GM19324 (cell line): ENCODE data around the gene TIAL1.
"Not testable (repeated sequence)": the region's sequence is repeated elsewhere in the genome, so short reads cannot be mapped to it uniquely, and the experiment has no call there.

Experiments used
- ATAC-seq: cut with Tn5 transposase; IDR thresholded peaks from one replicate; pipeline ENCODE4 v1.9.1; 2021; ENCODE audit warnings: mild to moderate bottlenecking, moderate library complexity; ENCODE audit not compliant: unreplicated experiment, low FRiP score

Gene TIAL1

DNA sequence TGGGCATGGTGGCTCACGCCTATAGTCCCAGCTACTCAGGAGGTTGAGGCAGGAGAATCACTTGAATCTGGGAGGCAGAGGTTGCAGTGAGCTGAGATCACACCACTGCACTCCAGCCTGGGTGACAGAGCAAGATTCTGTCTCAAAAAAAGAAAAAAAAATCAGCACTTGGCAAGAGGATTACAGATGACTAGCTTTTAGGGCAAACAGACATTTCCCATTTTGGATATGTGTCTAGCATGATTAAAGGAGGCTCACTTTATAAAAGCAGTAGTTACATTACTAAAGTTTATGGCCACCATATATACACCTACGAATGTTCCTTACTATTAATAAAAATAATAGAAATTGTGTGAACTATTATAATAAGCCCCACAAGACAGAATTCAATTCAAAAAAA is 40.7 kb downstream of the TIAL1 start:
- not testable (repeated sequence) for ATAC-seq

DNA sequence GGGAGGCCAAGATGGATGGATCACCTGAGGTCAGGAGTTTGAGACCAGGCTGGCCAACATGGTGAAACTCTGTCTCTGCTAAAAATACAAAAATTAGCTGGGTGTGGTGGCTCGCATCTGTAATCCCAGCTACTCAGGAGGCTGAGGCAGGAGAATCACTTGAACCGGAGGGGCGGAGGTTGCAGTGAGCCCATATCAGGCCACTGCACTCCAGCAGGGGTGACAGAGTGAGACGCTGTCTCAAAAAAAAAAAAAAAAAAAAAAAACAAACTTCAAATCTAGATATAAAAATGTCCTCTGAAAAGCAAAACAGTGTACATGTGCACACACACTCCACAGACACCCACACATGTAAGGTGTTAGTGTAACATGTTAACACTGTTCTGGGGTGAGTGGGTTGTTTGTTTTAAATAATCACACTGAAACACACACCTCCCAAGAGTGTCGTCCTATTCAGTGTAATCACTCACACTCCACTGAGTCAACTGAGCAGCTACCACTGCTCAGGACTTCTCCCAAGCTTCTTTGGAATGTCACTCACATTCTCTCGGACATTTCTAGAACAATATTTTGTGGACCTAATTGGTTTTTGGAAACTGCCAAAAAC is 41.5 kb downstream of the TIAL1 start:
- ATAC-seq, result no peak

DNA sequence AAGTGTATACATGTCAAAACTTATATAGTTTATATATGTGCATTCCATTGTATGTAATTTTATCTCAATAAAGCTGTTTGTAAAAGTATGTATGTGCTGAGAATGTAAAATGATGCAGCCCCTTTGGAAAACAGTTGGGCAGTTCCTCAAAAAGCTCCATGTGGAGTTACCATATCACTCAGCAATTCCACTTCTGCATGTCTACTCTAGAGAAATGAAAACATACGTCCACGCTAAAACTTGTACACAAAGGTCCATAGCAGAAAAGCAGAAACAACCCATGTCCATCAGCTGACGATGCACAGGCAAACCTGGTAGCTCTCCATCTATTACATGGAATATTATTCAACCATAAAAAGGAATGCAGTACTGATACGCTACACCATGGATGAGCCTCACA is 45.9 kb downstream of the TIAL1 start:
- ATAC-seq, result no peak

DNA sequence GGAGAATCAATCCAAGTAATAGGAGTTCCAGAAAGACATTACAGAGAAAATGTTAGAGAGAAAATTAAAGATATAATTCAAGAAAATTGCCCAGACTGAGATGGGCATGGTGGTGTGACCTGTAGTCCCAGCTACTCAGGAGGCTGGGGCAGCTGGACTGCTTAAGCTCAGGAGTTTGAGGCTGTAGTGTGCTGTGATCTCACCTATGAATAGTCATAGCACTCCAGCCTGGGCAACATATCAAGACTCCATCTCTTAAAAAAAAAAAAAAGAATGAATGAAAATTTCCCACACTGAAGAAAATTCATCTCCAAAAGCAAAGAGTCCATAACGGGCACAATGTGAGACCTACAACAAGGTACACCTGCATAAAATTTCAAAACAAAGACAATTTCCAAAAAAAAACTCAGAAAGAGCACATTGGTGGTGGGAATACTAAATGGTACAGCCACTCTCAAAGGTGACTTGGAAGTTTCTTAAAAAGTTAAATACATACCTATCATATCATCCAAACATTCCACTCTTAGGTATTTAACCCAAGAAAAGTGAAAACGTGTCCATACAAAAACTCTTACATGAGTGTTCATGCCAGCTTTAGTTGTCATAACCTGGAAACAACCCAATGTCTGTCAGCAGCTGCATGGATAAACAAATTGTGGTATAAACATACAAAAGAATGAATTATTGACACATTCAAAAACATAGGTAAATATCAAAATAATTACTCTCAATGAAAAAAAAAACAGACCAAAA is 47.3 kb downstream of the TIAL1 start:
- no peak for ATAC-seq

DNA sequence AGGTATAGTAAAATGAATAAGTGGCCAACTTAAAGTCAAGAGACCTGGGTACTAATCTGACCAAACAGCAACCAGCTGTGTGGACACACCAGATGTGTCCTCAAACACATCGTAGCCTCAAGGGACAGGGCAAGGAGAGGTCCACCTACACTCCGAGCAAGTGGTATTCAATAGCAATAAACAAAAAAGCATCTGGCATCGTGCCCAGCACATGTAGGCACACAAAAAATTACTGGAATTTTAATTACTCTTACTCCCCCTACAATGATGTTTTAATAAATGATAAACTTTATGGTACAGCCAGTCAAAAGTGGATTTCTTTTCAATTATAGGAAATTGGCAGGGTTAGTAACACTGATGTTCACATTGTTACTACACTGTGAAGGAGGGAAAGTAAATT is 50.8 kb downstream of the TIAL1 start:
- ATAC-seq, result no peak

DNA sequence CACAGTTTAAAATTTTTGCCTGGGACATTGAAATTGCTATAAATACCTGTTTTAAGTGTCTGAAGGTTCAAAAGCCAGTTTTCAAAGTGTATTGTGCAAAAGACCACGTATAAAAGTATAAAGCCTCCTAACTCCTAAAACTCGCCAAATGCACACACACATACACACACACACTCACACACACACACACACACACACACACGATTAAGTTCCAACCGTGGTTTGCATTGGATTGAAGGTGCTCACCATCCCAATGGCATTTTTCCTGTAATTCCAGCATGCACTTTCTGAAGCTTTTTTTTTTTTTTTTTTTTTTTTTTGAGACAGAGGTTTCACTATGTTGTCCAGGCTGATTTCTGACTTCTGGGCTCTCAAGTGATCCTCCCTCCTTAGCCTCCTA is 51.5 kb downstream of the TIAL1 start:
- no peak for ATAC-seq

DNA sequence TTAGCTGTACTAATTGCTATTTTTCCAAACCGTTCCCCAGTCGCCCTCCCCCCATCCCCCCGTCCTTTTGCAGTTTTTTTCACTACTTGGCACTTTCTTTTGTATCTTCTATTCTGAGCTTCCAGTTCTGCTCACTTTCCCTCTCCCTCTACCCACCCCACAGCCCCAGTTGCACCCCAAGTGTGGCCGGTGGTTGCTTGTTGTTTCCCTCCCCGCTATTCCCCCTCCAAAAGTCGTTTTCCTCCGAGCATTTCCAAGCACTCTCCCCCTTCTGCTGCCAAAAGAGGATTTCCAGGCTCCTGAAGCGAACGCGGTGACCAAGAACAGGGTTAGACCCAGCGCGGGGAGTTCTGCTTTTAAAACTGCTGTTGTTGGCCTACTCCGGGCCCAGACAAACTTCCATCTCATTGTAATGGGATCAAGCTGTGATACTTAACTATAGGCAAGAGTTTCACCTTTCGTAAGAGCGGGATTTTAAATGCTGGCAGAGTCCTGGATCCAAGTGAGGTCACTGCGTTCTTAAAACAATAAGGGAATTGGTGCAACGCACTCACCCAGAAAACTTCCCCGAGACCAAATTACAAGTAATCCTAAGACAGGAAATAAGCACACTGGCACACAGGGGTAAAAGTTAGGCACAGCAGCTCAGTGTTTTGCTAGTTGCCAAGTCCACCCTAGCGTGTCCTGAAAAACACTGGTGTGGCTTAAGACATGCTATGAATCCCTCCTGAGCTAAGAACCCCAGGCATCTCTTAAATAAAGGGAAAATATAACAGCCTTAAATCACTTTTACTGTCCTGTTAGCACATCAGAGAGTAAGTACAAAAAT is 52.7 kb downstream of the TIAL1 start:
- ATAC-seq, result no peak

DNA sequence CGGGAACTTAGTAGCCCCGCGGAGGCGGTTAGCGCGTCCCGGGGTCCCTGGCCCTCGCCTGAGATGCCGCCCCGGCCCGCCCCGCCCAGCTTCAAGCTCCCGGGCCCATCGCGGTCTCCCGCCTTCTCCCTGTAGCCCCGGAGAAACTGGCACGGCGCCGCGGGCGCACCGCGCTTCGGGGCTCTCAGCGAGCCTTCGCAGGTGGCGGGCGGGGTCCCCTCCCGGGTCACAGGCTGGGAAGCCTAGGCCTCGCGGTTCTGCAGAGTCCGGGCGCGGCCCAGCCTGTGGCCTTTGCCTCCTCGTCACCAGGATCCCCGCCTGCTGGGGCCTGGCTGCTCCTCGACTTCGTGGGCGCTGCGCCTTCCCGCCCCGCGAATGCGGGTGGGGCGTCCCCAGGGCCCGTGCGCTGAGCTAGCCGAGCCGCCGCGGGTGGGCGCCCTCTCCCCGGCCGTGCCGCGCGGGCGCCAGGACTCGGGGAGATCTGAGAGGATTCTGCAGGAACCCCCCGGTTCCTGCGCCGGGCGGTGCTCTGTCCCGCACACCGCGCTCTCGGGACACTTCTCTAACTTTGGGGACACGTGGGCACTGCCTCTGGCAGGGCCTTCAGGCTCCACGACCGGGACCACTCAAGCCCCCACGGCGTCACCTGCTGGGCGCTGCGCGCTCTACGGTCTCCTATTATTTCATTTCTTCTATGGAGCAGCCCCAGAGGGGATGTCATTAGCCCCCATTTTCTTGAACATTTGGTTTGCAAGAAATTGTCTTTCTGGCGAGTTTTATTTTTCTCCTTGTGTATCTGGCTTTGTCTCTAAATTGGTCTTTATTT is 53.6 kb downstream of the TIAL1 start:
- peak; percentile 37 for ATAC-seq

DNA sequence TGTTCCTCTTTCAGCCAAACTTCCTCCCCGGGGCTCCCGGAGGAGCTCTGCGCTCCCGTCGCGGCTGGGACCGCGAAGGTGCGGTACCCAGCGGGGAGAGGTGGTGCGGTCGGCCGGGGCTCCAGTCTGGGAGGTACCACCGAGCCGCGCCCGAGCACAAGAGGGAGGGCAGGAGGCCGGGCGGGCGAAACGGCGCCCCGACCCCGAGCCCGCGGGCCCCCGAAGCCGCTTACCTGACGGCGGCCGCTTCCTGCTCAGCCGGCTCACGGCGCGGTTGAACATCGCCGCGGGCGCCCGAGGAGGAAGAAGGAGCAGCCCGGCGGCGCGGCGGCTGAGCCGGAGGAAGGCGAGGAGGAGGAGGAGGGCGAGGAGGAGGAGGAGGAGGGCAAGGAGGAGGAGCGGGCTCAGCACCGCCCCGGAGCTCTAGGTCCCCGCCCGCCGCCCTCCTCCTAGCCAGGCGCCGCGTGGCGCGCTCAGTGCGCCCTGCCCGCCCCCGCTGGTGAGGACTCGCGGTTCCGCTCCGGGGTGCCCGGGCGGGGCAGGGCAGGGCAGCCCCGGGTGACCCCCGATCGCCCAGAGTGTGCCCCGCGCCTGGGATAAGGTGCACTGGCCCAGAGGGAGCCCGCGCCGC is 54.3 kb downstream of the TIAL1 start, which contains the start of gene RGS10:
TSS of gene RGS10 (minus strand) at position 363 of the 631 bp plus-strand sequence. CDS start at position 282, 81 bp downstream.
- ATAC-seq, result peak; percentile 81

DNA sequence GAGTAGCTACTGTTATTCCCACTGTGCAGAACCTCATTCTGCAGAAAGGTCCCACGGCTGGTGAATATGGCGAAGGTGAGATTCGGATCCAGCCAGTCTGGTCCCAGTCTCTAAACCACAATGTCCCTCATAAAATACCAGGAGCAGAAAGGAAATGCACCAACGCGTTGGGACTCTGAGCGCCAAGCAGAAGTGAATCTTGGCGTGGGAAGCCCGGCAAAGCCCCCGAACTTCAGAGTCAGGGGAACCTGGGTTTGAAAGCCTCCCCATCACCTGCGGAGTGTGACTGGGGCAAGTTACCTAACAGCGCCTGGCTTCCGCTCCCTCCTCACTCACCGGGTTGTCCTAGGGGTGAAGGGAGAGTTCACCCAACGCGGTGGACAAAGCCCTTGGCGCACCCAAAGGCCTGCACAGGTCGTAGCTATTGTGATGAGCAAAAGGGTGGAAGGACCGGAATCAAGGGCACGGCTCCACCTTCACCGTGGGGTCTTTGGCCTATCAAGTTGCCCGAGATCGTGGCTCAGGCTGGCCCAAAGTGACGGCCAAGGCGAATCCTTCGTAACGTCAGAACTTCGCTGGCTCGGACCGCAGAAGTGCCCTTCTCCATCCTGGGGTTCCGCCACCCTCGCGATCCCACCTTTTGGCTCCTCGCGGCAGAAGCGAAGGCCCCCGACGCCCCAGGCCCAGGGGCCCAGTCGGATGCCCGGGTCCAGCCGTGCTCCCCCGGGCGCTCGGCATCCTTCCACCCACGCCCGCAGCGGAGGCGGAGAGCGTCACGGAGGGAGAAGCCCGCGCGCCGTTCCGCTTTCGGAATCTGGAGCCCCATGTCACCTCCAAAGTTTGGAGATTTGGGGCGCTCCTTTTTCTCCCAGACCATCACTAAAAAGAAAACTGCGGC is 55.1 kb downstream of the TIAL1 start:
- ATAC-seq, result peak; percentile 21

DNA sequence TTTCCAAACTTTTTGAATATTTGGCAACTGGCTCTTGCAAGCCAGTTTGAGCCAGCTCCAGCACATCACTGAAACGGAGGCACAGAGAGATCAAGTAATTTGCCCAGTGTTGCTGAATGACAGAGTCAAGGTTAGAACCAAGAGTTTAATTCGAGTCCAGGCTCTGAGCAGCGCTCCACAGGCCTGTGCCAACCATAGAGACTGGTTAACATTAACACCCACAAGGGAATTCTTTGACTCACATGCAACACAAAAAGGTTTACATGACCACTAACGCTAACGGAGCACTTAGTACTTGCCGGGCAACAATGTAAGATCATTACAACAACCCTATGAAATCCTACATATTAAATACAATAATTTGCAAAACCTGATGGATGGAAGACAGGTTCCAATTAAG is 55.7 kb downstream of the TIAL1 start:
- no peak for ATAC-seq

DNA sequence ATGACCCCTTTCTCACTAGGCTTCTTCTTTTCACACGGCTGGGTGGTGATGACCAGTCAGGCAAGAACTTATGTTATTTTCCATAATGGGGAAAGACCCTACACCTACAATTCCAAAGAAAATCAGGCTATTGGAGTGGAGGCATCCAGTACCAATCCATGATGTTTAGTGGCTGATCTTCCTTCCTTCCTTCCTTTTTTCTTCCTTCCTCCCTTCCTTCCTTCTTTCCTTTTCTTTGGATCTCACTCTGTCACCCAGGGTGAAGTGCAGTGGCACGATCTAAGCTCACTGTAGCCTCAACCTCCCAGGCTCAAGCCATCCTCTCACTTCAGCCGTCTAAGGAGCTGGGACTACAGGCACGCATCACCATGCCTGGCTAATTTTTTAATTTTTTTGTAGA is 56.7 kb downstream of the TIAL1 start:
- ATAC-seq, result no peak

DNA sequence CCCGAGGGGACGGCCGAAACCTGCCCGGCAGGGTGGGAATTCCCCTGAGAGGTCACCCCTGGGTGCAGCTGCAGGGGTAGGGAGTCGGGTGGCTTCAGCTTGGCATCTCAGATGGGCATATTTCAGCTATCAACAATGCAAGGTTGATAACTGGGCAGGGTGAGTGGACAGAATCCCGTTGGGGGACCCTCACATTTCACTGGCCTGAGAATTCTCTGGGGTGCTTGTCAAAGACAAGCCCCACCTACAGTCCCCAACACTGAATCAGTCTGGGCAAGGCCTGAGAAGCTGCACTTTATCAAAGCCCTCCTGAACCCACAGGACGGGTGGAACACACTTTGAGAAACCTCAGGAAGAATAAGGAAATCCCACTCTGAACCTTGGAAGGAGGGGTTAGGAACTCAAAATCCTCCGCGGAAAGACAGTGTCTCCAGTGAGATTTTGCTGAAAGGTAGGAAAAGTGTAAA is 57.4 kb downstream of the TIAL1 start:
- ATAC-seq, result no peak

DNA sequence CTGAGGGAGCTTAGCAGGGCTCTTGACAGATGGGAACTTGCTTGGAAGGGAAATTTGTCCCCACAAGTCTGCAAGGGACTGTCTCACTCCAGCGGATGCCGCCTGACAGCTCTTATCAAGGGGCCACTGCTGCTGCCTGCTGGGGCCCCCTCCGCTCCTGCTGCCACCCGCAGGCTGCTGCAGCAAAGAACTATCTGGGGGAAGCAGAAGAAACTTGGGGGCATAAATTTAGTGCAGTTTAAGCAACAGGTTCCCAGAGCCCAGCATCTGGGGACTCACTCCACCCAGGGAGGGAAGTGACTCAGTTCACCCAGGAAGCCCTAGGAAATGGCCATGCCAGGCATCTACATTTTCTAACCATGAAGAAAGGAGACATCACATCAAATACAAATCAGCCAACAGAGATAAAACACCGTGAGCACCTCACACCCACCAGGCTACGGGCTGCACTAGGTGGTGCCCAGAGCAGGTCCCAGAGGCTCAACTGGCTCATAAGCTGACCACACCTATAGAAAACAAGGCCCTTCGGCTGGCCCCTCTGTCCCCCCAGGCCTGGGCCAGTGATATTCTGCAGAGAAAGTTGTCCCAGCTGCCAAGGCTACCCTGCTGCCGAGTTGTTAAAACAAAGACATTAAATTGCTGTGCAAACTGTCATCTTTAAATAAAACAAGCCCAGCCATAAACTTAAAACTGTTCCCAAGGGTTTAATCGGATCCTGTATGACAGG is 58.0 kb downstream of the TIAL1 start:
- no peak for ATAC-seq

DNA sequence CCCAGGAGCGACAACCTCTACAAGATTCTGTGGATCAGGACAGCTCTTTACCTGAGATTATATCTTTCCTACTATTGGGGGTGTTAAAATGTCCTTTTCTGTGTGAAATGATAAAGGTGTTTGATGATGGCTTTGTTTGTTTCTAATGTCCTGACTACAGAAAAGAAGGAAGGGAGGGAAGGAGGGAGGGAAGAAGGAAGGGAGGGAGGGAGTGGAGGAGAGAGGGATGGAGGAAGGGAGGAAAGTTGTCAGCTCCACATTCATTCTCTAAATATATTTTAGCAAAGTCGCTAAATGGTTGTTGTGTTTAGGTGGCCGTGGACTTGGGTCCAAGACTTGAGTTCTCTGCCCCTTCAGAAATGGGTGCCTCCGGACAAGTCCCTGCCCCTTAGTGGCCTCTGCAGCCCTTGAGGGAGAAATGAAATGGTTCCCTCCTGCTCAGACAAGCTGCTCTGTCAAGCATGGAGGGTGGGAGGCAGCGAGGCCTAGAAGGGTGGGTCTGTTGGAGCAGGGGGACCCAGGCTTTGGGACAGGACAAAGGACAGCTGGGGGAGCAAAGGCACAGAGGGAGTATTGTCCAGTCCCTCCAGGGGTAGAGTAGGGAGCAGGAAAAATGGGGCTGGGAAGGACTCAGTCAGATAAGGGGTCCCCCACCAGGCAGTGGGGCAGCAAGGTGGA is 58.7 kb downstream of the TIAL1 start:
- no peak for ATAC-seq

DNA sequence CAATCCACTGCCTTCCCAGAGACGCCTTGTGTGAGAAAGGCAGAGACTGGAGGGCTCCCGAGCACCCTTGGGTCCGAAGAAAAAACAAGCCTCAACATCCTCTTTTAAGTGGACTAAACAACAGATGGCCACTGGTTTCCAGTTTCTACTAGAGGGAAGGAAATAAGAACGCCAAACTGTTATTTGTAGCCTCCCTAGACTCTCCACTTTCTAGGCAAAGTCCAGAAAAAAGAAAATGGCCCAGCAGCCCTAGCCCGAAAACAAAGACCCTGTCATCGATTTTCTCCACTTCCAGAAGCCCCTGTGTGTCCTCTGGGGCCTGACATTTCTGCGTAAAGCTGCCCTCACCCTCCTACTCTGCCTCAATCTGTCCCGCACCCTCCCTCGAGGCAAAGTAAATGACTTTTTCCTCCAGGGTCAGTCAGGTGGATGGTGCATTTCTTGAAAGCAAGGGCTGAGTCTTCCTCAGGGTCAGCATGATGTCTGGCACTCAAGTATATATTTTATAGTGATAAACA is 60.2 kb downstream of the TIAL1 start:
- no peak for ATAC-seq

DNA sequence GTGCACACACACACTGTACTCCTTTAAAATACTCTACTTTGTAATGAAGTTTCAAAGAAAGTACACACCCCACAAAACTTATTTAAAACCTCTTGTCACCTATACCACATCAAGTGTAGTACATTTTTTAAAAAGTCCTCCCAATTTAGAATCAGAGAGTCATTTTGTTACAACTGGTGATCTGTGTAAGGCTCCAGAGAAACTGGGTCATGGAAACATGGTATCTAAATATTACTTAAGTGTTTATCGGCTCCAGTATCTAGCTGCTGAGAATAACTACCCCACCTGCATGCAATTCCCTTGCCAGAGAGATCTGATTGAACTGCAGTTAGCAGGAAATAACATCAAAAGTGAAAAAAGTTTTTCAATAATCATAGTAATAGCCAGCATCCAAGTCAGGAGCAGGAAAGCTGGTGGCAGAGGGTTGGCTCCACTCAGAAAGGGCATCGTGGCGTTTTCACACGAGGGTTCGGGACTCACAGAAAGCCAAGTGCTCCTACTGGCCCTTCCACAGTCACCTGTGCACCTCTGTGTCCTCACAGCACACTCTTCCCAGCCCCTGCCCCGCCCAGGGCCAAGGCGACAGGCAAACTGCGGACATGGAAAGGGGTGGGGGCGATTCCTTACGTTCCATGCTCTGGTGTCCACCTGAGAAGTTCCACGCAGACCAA is 60.8 kb downstream of the TIAL1 start:
- ATAC-seq, result no peak
